Vagina (tissue), 2 donors: Measurements from ENCODE around the gene SLC22A3.

Source experiments
- POLR2A ChIP-seq, 2 donors: fragments of 450-650 bp; IDR thresholded peaks; one replicate each; pipeline ENCODE4 v1.6.1; 2017; ENCODE audit warnings: antibody characterized with exemption in 2 of 2, mild to moderate bottlenecking in 2 of 2, moderate library complexity in 2 of 2
- POLR2AphosphoS5 ChIP-seq, 2 donors: sonication (generic); formaldehyde crosslinking; IDR thresholded peaks; one replicate each; pipeline ENCODE4 v1.9.0; 2017; ENCODE audit warnings: antibody characterized with exemption in 2 of 2, mild to moderate bottlenecking in 2 of 2, low read depth in 1 of 2; ENCODE audit not compliant: insufficient read depth in 1 of 2
- TF ChIP-seq, protein P1 (sequence below), 3 experiments: fragments of 450-650 bp in 2 of 3; fragments of 200-600 bp in 1 of 3; sonication (generic) in 1 of 3; IDR thresholded peaks; one replicate each; pipeline ENCODE4 v1.5.1; 2017 to 2019; ENCODE audit warnings: antibody characterized with exemption in 3 of 3, mild to moderate bottlenecking in 2 of 3, moderate library complexity in 2 of 3

DNA sequence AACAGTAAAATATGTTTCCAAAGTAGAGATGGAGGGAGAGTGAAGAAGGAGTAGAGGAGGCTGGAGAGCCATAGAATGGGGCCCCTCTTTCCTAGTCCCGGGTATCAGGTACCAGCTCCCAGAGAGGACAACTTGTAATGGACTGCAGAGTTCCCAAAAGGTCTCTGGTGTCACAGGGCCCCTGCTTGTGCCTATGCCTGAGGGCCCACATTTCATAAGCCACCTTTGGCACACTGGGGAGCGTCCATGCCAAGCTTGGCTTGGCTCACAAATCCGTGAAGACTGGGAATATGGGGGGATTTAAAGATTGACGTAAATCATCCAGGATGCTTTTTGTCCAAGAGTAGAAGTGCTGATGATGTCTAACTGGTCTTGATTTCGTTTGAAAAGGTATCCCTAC is 16.4 kb upstream of the SLC22A3 start:
- TF ChIP-seq, protein P1, sequence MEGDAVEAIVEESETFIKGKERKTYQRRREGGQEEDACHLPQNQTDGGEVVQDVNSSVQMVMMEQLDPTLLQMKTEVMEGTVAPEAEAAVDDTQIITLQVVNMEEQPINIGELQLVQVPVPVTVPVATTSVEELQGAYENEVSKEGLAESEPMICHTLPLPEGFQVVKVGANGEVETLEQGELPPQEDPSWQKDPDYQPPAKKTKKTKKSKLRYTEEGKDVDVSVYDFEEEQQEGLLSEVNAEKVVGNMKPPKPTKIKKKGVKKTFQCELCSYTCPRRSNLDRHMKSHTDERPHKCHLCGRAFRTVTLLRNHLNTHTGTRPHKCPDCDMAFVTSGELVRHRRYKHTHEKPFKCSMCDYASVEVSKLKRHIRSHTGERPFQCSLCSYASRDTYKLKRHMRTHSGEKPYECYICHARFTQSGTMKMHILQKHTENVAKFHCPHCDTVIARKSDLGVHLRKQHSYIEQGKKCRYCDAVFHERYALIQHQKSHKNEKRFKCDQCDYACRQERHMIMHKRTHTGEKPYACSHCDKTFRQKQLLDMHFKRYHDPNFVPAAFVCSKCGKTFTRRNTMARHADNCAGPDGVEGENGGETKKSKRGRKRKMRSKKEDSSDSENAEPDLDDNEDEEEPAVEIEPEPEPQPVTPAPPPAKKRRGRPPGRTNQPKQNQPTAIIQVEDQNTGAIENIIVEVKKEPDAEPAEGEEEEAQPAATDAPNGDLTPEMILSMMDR (IDR thresholded peaks at IDR 0.05) = no peak
- no peak for TF ChIP-seq POLR2AphosphoS5 (IDR thresholded peaks at IDR 0.05; ENCODE audit: insufficient read depth in 1 of 2, low read depth in 1 of 2)
- no peak for TF ChIP-seq POLR2A (IDR thresholded peaks at IDR 0.05)
